ENCODE data around the gene ZNF507.

The ZNF507 gene

GRCh38 chr19:32339988-32340874 lies 5.2 kb upstream of the ZNF507 start:
- peak; percentile 23 for DNase-seq

- DNase-seq: no peak
Measured at GRCh38 chr19:32342695-32343094, 2.7 kb upstream of the ZNF507 start.

DNA sequence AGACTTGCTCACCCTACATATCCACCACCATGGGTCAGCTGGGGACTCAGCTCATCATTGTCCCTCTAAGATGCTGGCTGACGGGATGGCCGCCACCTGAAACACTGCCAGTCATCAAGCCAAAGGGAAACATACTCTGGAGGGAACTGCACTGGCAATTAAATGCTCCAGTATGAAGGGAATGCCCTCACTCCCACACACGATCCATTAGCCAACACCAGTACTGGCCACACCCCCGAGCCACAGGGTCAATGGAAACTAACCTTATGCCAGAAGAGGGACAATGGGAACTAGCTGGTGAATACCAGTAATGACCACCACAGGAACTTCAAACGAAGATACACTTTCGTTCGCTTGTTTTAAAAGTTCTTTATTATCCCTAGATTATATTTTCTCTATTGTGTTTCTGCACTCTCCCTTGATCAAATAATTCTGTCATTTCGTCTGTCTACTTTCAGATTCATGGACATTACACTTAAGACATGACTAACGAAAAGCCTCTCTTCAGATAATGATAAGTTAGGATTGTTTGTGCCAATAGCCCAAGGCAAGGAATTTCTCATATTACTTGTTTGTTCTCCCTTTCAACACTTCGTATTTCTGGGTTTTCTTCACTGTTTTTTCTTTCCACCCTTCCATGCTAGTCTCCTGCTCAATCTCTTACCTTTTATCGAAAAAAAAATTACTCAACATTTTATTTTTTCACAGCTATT lies 1.7 kb upstream of the ZNF507 start:
- no peak for DNase-seq

GRCh38 chr19:32346901-32347300 lies 1.5 kb downstream of the ZNF507 start:
- no peak for DNase-seq

DNA sequence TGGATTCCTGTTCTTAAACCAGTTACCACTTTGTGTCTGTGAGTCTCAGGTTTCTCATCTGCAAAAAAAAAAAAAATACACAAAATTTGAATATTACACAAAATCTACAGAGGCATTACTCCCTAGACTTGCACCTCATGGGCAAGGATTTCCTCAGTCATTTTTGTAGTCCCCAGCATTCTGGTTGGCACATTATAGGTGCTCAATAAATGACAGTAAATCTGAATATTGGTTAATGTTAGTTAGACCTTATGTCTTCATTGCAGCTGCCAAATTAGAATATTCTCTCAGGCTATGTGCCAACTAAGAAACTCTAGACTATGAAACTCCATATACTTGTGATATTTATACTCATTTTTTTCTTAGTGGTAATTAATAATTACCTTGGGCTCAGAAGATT lies 2.2 kb downstream of the ZNF507 start:
- DNase-seq: no peak

DNA sequence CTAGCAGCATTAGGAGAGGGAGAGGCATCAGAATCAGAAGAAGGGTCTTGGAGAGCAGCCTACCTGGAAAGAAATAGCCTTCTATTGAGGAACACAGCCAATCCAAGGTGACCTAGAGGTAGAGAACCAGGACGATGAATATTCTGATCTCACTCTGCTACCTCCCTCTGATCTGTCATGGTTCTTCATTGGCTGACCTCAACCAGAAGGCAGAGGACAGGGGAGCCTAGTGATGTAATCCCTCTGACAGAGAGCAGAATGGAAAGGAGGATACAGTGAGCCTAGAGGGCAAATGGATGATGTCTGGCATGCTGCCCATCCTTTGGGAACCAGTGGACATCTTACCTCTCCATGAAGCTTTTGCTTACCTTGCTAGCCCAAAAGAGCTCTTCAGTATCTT lies 3.6 kb downstream of the ZNF507 start:
- no peak for DNase-seq

DNA sequence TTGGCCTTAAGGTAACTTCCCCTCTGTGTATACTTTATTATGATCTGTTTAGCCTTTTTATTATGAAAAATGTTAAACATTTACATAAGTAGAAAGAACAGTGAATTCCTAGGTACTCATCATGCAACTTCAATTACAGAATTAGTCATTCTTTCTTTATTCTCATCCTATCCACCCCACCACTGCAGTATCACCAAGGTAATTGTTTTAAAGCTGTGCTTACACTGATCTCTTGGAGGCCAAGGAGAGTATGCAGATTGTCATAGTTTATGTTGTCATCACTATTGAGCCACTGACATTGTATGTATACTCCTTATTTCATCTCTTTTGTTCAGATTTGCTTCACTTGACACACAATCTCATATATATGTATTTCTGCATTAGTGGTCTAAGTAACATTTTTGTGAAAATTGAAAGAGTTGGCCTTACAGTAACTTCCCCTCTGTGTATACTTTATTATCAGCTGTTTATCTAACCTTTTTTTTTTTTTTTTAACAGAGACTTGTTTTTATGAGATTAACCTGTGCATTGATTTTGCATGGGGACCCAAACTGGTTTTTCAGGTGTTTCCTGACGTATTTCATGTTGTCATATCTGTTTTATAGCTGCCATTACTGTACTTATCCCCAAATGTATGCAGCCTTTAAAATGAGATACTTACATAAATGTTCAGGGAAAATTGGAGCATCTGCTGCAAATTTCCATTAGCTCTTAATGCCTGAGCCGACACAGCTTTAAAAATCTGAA lies 4.5 kb downstream of the ZNF507 start:
- DNase-seq: no peak

GRCh38 chr19:32350471-32350865 lies 5.1 kb downstream of the ZNF507 start:
- DNase-seq: no peak

- DNase-seq: no peak
Measured at GRCh38 chr19:32350987-32351348, 5.6 kb downstream of the ZNF507 start.

- no peak for DNase-seq
Measured at GRCh38 chr19:32352241-32352630, 6.8 kb downstream of the ZNF507 start.

DNA sequence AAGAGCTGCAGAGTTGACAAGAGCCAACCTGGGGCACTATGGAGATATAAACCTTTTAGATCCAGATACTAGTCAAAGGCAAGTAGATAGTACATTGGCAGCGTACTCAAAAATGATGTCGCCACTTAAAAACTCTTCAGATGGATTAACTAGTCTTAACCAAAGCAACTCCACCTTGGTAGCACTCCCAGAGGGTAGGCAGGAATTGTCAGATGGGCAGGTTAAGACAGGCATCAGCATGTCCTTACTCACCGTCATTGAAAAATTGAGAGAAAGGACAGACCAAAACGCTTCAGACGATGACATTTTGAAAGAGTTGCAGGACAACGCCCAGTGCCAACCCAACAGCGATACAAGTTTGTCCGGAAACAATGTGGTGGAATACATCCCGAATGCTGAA lies 8.9 kb downstream of the ZNF507 start:
- DNase-seq: no peak

DNA sequence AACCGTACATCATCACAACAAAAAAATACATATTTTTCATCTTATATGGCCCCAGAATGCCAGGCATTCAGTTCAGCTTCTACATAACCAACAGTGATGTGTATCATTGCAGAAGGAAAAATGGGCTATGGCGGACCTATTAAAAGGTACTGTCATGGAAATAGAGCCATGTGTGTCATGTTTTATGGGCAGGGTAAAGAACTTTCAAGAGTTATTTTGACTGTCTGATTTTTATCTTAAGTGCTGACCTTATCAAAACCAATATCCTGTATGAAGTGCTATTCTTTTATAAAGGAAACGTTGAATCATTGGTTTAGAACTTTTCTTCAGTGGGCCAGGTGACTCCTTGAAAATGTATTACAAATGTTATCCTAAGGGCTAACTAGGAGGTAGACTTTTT lies 9.9 kb downstream of the ZNF507 start:
- DNase-seq: no peak

- no peak for DNase-seq
Measured at GRCh38 chr19:32357720-32358119, 12.3 kb downstream of the ZNF507 start.

GRCh38 chr19:32358321-32358720 lies 12.9 kb downstream of the ZNF507 start:
- DNase-seq: no peak

- no peak for DNase-seq
Measured at GRCh38 chr19:32359581-32359980, 14.2 kb downstream of the ZNF507 start.

- DNase-seq: no peak
Measured at GRCh38 chr19:32361574-32362317, 16.3 kb downstream of the ZNF507 start.

GRCh38 chr19:32362318-32362691 lies 16.9 kb downstream of the ZNF507 start:
- no peak for DNase-seq

- no peak for DNase-seq
Measured at GRCh38 chr19:32363175-32363574, 17.8 kb downstream of the ZNF507 start.

DNA sequence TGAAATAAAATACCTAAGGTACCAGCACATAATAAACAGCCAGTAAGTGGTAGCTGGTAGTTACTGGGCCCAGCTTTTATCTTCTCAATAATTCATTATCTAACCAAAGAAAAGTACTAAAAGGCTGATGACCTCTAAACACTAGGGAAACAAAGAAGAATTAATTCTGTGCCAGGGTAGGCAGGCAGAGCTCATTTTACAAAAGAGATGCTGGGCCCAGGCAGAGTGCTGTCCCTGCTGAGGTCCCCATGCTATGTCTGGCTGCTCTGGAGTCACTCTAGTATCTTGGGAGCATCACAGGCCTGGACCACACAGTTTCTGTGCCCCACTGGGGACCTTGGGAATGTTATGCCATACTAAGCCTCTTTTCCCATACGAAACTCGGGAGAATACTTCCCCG lies 18.2 kb downstream of the ZNF507 start:
- no peak for DNase-seq

DNA sequence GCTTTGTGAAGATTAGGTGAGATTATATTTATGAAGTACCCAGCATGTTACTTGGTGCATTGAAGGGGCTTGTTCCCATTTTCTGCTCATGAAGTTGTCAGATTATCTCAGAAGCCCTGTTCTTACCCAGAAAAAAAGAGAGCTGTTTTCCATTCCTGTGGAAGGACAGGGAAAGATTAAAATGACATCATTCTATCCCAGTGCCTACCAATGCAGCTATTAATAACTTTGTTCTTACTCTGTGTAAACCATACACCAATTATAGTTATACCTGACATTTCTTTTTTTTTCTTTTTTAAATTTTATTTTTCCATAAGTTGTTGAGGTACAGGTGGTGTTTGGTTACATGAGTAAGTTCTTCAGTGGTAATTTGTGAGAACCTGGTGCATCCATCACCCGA lies 18.6 kb downstream of the ZNF507 start:
- no peak for DNase-seq

- DNase-seq: no peak
Measured at GRCh38 chr19:32367063-32367462, 21.7 kb downstream of the ZNF507 start.

DNA sequence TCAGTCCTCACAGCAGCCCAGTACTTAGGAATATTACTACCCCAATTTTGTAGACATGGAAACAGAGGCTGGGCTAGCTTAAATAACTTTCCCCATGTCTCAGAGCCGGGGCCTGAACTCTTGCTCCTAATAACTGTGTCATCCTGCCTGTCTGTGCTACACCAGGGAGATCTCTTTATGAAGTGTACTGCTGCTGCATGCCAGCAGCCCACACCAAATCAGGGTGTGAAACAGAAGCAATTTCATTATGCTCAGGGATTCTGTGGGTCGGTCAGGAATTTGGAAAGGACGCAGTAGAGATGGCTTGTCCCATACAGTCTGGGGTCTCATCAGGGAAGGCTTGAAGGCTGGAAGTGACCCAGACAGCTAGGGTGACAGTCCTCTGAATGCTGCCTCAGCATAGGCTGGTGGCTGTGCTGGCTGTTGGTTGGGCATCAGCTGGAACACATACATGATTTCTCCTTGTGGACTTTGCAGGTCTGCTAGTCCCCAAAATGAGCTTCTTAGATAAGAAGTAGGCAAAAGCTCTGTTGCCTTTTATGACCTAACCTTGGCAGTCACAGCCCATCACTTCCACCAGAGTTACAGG lies 22.6 kb downstream of the ZNF507 start:
- DNase-seq: no peak

GRCh38 chr19:32368787-32369186 lies 23.4 kb downstream of the ZNF507 start:
- DNase-seq: no peak

Measured in NCI-H748 treated with DMSO at 0.1 percent for 48 hours (cell line).